ENCODE data around the gene HDAC1. TPM values are rescaled to one million over a fixed set of nuclear protein-coding genes. Genes with fewer than 3 reads are reported as not detected.

The HDAC1 gene
- total and polyA plus RNA-seq, 2 of the 4 experiments (the other 2 are of a cell fraction) = 95.5 to 139 TPM

- intact Hi-C loops (cut with micrococcal nuclease) = loop anchor here (5.0 kb wide), 1 partner anchor 68 kb away; no protein-coding TSS in a partner anchor
- Histone ChIP-seq H2AFZ (replicated peaks; ENCODE audit: low read length, poor library complexity) (no peak overlapping the region), H2BK5ac (ENCODE audit: low read depth, low read length, poor library complexity, severe bottlenecking) (peak overlapping the region; percentile 29), H4K5ac (ENCODE audit: low read depth, low read length) (no peak overlapping the region), H4K8ac (ENCODE audit: low read depth in 2 of 2, low read length in 2 of 2) (peak overlapping the region in 1 of 2 experiments; percentile 20; a peak in 1 of 4 replicates), H4K91ac (ENCODE audit: insufficient read depth, low read depth, low read length) (no peak overlapping the region), H3K4me2 (ENCODE audit: low read depth, low read length) (no peak overlapping the region), H3K9ac (ENCODE audit: low read depth, low read length) (no peak overlapping the region), H3K9me1 (ENCODE audit: insufficient read depth, low read length) (peaks cover 9% of the 10 kb centered on the region), H3K4ac (ENCODE audit: low read depth, low read length) (peak overlapping the region; percentile 65; the same call in 1 of the 2 replicates), H3K9me3 (ENCODE audit: control insufficient read depth, insufficient read depth, low read length) (no peaks in the 10 kb centered on the region; the same call in 1 of the 2 replicates), H2AK9ac (replicated peaks; ENCODE audit: low read depth, low read length, poor library complexity) (no peak overlapping the region), H3K4me3 (ENCODE audit: insufficient read depth, low read depth, low read length) (no peak overlapping the region), H3K79me1 (ENCODE audit: low read depth in 1 of 2, low read length in 2 of 2) (peaks cover 36 to 69% of the 10 kb centered on the region in 2 experiments), H3K27ac (ENCODE audit: insufficient read depth, low read length) (no peak overlapping the region), H3K23ac (ENCODE audit: low read depth, low read length) (peak overlapping the region; percentile 3; the same call in 1 of the 2 replicates), H2BK120ac (ENCODE audit: low read depth, low read length) (no peak overlapping the region), H2BK15ac (ENCODE audit: low read depth, low read length) (no peak overlapping the region), H3K56ac (ENCODE audit: extremely low read depth, insufficient read depth, low read length) (no peak overlapping the region), H3K14ac (replicated peaks; ENCODE audit: low read depth, low read length) (peak overlapping the region; percentile 86), H4K20me1 (ENCODE audit: insufficient read depth, low read length) (peaks cover 11% of the 10 kb centered on the region), H3K18ac (ENCODE audit: low read depth, low read length) (no peak overlapping the region), H3K27me3 (ENCODE audit: control insufficient read depth, insufficient read depth, low read length) (no peaks in the 10 kb centered on the region), H2AK5ac (ENCODE audit: low read depth, low read length) (0 out of 2 replicates have a peak overlapping the region, but pooled peaks have one; percentile 21), H3K4me1 (ENCODE audit: control insufficient read depth, insufficient read depth, low read length) (peaks cover 5% of the 10 kb centered on the region), H3K36me3 (ENCODE audit: control insufficient read depth, insufficient read depth, low read length) (peaks cover 10% of the 10 kb centered on the region), H2BK20ac (ENCODE audit: low read depth, low read length) (no peak overlapping the region)
- in situ Hi-C loops (cut with MboI; ENCODE audit: low sequenced_read_pairs) = no loop called here
- dilution Hi-C loops (cut with HindIII; ENCODE audit: low sequenced_read_pairs, unreplicated experiment) = no loop called here
- ChIA-PET POLR2A (ENCODE audit: unreplicated experiment) (no interaction called here), CTCF (no interaction called here)
- TF ChIP-seq MXI1 (IDR thresholded peaks at IDR 0.05; ENCODE audit: borderline replicate concordance, low read depth, low read length) = no peak
- TF ChIP-seq NFE2L2 (IDR thresholded peaks at IDR 0.05; ENCODE audit: low read depth, low read length) = no peak
- TF ChIP-seq FOS (IDR thresholded peaks at IDR 0.05; ENCODE audit: low read depth, low read length) = no peak
- no peak for TF ChIP-seq RFX5 (IDR thresholded peaks at IDR 0.05; ENCODE audit: low read depth, low read length)
- TF ChIP-seq CTCF (conservative IDR thresholded peaks at IDR 0.05; ENCODE audit: low read depth, low read length) = no peak
- TF ChIP-seq CHD1 (IDR thresholded peaks at IDR 0.05; ENCODE audit: low read depth, low read length) = no peak
- no peak for TF ChIP-seq MAFK (IDR thresholded peaks at IDR 0.05; ENCODE audit: low read depth, low read length)
- TF ChIP-seq CEBPB (IDR thresholded peaks at IDR 0.05; ENCODE audit: low read depth, low read length) = no peak
- no peak for TF ChIP-seq ELK1 (IDR thresholded peaks at IDR 0.05; ENCODE audit: borderline replicate concordance, low read depth, low read length)
- no peak for TF ChIP-seq SMC3 (IDR thresholded peaks at IDR 0.05; ENCODE audit: low read depth, low read length)
- TF ChIP-seq RAD21 (IDR thresholded peaks at IDR 0.05; ENCODE audit: low read length) = no peak
- no peak for TF ChIP-seq POLR2A (IDR thresholded peaks at IDR 0.05; ENCODE audit: low read depth, low read length)
- no peak for TF ChIP-seq RCOR1 (IDR thresholded peaks at IDR 0.05; ENCODE audit: insufficient replicate concordance, low read length)
- no peak for TF ChIP-seq MAZ (IDR thresholded peaks at IDR 0.05; ENCODE audit: borderline replicate concordance, low read depth, low read length)
- no peak for TF ChIP-seq BHLHE40 (IDR thresholded peaks at IDR 0.05; ENCODE audit: low read depth, low read length)
- no peak for TF ChIP-seq USF2 (IDR thresholded peaks at IDR 0.05; ENCODE audit: low read depth, low read length)
- no peak for DNase-seq
- no TSS peak for BruUV-seq (replicated peaks)
- peak; percentile 38 for ATAC-seq (ENCODE audit: low read depth)
- 80% methylated on average over 1 of the region's 1 CpG; no CpG with 5 or more reads in 1 of the 2 experiments for WGBS, 2 experiments (ENCODE audit: extremely low coverage in 2 of 2, insufficient read length in 1 of 2)
Measured at GRCh38 chr1:32309960-32310359, 18.1 kb downstream of the HDAC1 start.

All from IMR-90 (cell line).